BE2C (cell line): ENCODE data around the gene SEC14L2.

Source experiments
- DNase-seq: peaks from one replicate; pipeline ENCODE4 v3.0.0-alpha.2; 2020
- H3K27me3 ChIP-seq: fragments of 250-450 bp; sonication (Bioruptor Pico); 2 replicates; pipeline ENCODE4 v1.5.1; 2020; ENCODE audit warnings: mild to moderate bottlenecking
- H3K36me3 ChIP-seq: fragments of 250-450 bp; sonication (Bioruptor Pico); 2 replicates; pipeline ENCODE4 v1.5.1; 2020; ENCODE audit warnings: mild to moderate bottlenecking
- H3K4me1 ChIP-seq: fragments of 250-450 bp; sonication (Bioruptor Pico); 2 replicates; pipeline ENCODE4 v1.5.1; 2020
- H3K4me3 ChIP-seq: 2 replicates; pipeline ENCODE4 v1.5.1; 2011; ENCODE audit warnings: low read depth, low read length
- H3K9me3 ChIP-seq: fragments of 250-450 bp; sonication (Bioruptor Pico); 2 replicates; pipeline ENCODE4 v1.5.1; 2020
- TF ChIP-seq, protein P1 (sequence below): IDR thresholded peaks from 2 replicates; pipeline ENCODE4 v1.5.1; 2012; ENCODE audit warnings: mild to moderate bottlenecking, low read depth, low read length

SEC14L2 gene

DNA sequence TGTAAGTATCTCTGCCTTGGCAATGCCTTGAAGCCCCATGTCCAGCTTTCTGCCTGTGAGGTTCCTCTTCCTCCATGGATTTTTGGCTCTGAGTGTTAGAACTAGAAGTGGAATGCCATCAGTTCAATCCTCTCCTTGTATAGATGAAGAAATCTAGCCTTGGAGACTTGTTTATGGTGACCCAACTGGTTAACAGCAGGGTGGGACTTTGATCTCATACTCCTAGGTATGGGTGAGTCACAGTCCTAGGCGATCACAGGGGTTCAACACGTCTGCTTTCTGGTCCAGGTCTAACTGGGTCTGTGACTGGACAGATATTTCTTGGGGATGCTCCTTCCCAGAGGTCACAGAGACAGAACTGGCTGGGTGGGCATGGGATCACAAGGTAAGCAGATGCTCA is 19.6 kb downstream of the SEC14L2 start:
- no peaks in the 10 kb centered on the region for H3K36me3 ChIP-seq
- no peaks in the 10 kb centered on the region for H3K27me3 ChIP-seq
- H3K9me3 ChIP-seq, result no peaks in the 10 kb centered on the region
- peaks cover 9% of the 10 kb centered on the region for H3K4me1 ChIP-seq
- TF ChIP-seq, protein P1, sequence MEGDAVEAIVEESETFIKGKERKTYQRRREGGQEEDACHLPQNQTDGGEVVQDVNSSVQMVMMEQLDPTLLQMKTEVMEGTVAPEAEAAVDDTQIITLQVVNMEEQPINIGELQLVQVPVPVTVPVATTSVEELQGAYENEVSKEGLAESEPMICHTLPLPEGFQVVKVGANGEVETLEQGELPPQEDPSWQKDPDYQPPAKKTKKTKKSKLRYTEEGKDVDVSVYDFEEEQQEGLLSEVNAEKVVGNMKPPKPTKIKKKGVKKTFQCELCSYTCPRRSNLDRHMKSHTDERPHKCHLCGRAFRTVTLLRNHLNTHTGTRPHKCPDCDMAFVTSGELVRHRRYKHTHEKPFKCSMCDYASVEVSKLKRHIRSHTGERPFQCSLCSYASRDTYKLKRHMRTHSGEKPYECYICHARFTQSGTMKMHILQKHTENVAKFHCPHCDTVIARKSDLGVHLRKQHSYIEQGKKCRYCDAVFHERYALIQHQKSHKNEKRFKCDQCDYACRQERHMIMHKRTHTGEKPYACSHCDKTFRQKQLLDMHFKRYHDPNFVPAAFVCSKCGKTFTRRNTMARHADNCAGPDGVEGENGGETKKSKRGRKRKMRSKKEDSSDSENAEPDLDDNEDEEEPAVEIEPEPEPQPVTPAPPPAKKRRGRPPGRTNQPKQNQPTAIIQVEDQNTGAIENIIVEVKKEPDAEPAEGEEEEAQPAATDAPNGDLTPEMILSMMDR, result no peak
- DNase-seq, result no peak
- no peak overlapping the region for H3K4me3 ChIP-seq

DNA sequence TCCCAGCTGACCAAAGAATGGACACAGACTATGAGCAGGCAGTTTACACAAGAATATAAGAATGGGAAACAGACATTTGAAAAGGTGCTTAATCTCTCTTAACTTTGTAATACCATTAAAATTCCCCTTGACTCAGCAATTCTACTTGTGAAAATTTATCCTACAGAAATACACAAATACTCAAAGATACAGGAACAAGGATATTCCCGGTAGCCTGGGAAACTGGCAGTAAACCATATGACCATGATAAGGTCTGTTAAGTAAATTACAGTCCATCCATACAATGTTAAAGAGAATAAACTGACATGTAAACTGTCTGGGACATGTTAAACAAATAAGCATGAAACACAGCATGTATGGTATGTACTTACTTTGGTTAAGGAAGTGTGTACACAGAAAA is 20.0 kb downstream of the SEC14L2 start:
- Histone ChIP-seq H3K4me3 (no peak overlapping the region), H3K27me3 (no peaks in the 10 kb centered on the region), H3K36me3 (no peaks in the 10 kb centered on the region; the same call in 1 of the 2 replicates), H3K4me1 (peaks cover 13% of the 10 kb centered on the region), H3K9me3 (no peaks in the 10 kb centered on the region)
- DNase-seq, result no peak
- TF ChIP-seq, protein P1, result no peak

DNA sequence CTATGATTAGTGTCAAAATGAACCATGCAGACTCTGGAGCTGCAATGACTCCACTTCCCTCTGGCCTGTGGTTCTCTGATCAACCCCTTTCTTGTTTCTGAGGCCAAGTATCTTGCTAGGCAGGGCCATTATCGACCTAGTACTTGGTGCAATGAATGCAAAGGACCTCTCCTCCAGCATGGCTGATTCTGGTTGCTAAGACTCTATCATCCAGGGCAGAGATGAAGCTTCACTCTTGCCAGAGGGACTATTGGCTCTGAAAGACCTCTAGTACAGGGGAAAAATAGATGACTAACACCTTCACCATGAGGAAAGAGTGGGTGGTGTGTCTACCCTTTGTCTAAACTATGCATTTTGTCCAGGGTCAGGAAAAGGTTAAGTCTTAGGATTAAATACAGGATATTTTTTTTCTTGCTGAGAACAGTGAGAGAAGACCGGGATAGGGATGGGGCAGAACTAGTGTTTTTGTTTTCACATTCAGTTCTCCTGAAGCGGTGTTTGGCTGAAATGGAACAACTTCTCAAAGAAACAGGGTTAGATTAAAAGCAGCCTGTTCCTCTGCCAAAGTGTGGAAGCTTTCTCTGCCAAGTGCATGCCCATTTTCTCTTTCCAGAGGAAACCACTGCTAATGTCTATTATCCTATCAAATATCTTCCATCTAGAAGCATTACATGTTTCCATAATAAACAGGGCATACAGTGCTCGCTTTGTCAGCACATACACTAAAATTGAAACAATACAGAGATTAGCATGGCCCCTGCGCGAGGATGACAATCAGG is 23.7 kb downstream of the SEC14L2 start:
- Histone ChIP-seq H3K4me3 (no peak overlapping the region), H3K9me3 (no peaks in the 10 kb centered on the region), H3K27me3 (no peaks in the 10 kb centered on the region), H3K4me1 (peaks cover 19% of the 10 kb centered on the region), H3K36me3 (no peaks in the 10 kb centered on the region; the same call in 1 of the 2 replicates)
- TF ChIP-seq, protein P1, result no peak
- no peak for DNase-seq

DNA sequence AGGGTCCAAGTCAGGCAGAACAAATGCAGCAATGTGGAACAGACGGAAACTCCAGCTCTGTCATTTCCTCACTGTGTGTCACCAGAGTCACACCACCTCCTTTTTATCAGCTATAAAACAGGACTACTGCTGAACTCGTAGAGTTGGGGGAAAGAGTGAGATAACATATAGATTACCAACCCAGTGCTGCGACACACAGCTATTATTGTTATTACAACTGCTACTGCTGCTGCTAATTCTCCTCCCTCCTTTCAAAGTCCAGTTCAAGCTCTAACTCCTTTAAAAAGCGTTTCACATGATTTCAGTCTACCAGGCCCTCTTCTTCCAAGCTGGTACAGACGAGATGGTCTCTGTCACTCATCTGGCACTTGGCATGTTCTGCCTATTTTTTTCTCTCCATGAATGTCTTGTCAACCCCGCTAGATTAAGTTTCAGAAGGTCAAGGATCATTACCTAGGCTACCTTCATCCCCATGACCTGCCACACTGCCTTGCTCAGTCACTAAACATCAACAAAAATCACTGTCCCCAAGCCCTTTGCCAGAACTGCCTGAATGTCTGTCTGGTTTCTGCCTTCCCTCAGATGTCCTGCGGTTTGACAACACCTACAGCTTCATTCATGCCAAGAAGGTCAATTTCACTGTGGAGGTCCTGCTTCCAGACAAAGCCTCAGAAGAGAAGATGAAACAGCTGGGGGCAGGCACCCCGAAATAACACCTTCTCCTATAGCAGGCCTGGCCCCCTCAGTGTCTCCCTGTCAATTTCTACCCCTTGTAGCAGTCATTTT is 25.1 kb downstream of the SEC14L2 start:
- peak overlapping the region; percentile 87 for H3K4me3 ChIP-seq
- no peak for DNase-seq
- TF ChIP-seq, protein P1, result no peak
- H3K9me3 ChIP-seq, result no peaks in the 10 kb centered on the region
- no peaks in the 10 kb centered on the region for H3K27me3 ChIP-seq
- H3K36me3 ChIP-seq, result peaks cover under 1% of the 10 kb centered on the region
- H3K4me1 ChIP-seq, result peaks cover 19% of the 10 kb centered on the region

DNA sequence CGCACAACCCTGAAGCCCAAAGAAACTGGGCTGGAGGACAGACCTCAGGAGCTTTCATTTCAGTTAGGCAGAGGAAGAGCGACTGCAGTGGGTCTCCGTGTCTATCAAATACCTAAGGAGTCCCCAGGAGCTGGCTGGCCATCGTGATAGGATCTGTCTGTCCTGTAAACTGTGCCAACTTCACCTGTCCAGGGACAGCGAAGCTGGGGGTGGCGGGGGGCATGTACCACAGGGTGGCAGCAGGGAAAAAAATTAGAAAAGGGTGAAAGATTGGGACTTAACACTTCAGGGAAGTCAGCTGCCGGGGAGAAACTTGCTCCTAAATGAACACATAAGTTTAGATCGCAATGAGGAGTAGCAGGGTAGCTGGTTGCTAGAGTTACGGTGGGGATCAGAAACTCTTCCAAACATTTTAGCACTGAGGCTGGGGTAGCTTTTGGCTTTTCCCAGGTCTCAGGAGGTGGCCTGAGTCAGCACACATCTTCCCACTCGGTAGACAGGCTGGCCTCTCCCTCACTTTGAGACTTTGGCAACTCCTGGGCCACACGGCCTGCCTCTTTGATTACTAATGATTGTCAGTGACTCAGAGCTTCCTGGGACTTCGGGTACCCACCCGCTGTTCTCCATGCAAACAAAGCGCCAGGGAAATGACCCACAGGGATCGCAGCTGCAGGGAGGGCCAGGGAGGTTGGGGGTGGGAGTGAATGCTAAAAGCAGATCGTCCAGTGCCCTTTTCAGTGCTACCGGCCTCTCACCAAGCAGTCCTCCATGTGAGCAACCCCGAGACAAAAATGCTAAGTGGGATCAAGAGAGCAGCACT is 25.9 kb downstream of the SEC14L2 start:
- peaks cover 19% of the 10 kb centered on the region for H3K4me1 ChIP-seq
- TF ChIP-seq, protein P1, result no peak
- no peaks in the 10 kb centered on the region for H3K9me3 ChIP-seq
- peak; percentile 27 for DNase-seq
- H3K36me3 ChIP-seq, result peaks cover 6% of the 10 kb centered on the region
- peak overlapping the region; percentile 87 for H3K4me3 ChIP-seq
- H3K27me3 ChIP-seq, result no peaks in the 10 kb centered on the region
